HG02884 (cell line): ENCODE measurements around the gene TAS2R38.
"Not testable (repeated sequence)": the region's sequence is repeated elsewhere in the genome, so short reads cannot be mapped to it uniquely, and the experiment has no call there.

Source experiments
- ATAC-seq: cut with Tn5 transposase; IDR thresholded peaks from one replicate; pipeline ENCODE4 v1.9.1; 2021; ENCODE audit warnings: mild to moderate bottlenecking, moderate library complexity; ENCODE audit not compliant: unreplicated experiment

The TAS2R38 gene

DNA sequence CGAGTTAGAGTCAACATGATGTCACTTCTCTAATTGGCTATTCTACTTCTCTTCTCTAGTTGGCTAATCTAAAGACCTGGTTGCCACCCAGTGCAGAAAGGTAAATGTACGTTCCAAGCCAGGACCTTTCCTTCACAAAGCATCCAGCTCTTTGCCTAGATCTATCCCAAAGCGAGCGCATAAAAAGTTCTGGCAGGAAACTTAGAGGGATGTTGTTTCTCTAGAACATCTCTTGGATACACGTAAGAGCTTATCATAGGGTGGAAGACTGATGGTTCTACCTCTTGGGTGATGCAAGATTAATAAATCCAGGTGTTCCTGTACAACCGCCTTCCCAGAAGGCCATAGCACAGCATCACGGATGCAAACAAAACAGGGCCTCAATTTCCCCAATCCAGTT lies at the start of gene TAS2R38:
Gene TAS2R38 (minus strand): TSS at position 101 of the 400 bp plus-strand sequence. CDS start 84 bp downstream, at position 17.
- no peak for ATAC-seq

DNA sequence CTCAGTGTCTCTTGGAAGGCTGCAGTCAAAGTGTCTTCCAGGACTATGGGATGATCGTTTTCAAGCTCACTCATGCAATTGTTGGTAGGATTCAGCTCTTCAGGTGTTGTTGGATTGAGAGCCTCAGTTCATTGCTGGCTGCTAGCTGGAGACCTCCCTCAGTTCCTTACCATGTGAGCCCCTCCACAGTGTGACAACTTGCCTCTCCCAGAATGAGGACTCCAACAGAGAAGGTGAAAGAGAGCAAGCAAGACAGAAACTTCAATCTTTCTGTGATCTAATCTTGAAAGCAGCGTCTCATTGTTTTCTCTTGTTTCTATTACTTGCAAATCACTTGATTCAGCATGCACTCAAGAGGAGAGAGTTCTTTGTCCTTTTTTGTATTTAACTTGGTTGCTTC lies 44.6 kb upstream of the TAS2R38 start:
- no peak for ATAC-seq

DNA sequence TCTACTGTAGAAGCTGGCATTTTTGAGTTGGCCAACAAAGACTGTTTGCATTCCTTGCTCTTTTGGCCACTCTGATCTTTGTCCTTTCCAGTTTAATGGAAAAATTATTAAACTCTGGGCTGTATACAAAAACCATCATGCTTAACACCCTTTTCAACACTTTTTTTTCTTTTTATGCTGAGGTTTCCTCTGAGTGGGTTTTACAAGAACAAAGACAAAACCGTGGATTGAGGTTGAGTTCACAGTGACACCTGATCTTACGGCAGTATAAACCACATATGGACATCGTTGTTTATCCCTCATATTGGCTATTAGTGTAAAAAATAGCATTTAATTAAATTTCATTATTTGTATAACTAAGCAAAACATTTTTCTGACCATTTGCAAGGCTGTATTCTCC lies 43.9 kb upstream of the TAS2R38 start:
- no peak for ATAC-seq

DNA sequence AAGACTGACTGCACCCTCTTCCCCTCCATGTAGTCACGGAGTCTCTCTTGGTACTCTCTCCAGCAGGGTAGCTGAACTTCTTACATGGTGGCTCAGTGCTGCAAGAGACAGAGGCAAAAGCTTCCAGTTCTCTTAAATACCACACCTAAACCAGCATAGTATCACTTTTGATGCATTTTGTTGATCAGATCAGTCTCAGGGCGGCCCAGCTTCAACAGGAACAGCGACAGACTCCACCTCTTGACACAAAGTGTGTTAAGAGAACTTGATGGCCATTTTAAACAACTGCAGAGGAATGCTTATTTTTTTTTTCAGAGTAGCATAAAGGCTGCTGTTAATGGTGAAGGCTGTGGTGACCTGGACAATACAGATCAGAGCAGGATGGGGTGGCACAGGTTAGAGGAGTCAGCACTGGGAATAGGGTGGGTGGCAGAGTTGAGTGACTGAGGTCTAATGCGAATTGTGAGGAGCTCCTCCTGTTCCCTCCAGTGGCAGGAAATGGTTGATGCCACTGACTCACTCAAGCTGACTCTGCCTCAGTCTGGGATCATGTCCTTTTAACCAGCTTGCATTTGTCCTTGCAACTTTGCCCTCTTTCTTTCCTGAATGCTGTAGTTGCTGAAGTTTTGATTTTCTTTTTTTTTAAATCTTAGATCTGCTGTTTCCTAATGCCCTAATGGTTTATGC lies 39.4 kb upstream of the TAS2R38 start:
- no peak for ATAC-seq

DNA sequence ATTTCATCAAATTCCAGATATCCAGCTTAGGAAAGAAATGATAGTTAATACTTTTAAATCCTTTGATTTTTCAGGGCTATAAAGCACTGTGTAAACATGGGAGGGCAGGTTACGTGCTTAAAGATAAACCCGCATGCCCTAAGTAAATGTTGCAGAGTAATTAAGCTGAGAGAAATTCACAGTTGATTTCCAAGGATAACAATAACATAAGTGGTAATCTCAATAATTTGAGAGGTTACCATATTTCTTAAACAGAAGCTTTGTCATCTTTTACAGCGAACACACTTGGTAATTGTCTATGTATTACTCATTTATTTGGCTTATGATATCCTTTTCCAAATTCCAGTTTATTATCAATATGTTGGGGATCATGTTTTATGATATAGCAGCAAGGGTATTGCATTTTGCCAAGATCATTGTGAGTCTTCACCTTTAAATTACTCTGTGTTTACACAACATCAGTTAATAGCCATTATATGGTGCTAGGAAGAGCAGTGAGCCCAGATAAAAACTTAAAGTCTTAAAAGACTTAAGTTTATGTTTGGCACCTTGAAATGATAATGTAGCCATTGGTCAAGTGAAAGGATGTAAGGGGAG lies 37.5 kb upstream of the TAS2R38 start:
- no peak for ATAC-seq

DNA sequence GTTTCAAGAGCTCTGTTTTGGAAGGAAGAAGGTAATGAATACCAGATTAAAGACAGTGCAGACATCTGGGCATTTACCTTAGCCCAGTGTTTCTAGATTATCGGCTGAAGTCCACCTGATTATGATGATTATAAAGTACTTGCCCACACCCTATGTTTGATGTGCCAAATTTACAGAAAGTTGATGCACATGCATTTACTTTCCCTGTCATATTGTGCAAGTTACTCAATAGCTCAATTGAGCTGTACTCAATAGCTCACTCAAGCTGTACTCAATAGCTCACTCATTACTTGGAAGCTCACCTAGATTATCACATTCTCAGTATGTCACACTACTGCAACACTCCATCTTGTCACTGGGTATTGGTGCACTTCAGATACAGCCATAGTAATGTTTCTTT lies 35.6 kb upstream of the TAS2R38 start:
- ATAC-seq, result no peak

- ATAC-seq, result no peak
Observed at GRCh38 chr7:142006577-142006976, 33.0 kb upstream of the TAS2R38 start.

- no peak for ATAC-seq
Observed at GRCh38 chr7:142002179-142002578, 28.6 kb upstream of the TAS2R38 start.

DNA sequence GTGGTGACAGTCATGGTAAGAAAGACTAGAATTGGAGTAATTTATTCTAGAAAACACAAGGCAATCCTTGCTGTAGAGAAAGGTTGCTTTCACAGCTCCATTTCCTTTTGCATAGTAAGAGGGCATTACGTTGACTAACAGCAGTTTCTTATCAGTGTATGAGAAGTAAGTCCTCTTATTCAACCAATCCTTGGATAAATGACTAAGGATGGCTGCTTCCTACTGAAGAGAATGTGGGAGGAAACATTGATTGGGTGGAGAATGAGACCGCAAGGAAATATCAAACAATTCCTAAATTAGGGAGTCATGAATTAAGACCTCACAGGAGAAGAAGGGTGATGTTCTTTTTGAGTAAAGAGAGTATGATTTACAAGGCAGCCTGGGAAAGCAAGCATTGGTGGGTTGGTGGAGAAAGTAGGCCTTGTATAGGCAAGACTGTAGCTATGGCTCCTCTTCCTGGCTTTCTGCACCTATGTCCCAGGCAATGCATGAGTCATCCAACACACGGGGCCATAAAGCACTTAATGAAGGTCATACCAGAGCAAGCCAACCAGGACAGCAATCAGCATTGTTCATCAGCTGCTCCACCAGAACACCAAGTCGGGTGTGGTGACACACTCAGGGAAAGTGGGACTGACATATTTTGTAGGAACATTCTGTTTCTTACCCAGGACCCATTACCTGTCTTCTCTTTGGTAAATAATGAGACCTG lies 27.7 kb upstream of the TAS2R38 start:
- ATAC-seq, result no peak

- ATAC-seq, result no peak
Observed at GRCh38 chr7:142000244-142000643, 26.7 kb upstream of the TAS2R38 start.

- ATAC-seq, result no peak
Observed at GRCh38 chr7:141999058-141999623, 25.6 kb upstream of the TAS2R38 start.

DNA sequence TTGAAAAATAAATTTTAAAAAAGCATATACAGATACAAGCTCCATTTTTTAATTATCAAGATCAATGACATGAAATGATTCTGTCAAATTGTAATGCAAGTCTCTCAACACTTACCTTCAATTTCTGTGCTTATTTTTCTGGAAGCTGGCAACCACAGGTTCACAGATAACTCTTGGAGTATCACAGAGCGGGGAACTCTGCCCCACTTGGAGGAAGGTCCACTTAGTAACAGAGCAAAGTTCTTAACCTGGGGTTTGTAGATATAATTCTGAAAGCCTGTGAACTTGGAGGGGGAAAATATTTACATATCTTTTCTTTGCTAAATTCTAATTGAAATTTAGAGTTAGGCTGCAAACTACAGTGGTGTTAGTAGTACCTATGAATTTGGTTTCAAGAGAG lies 19.8 kb upstream of the TAS2R38 start:
- no peak for ATAC-seq

- no peak for ATAC-seq
Observed at GRCh38 chr7:141992688-141993087, 19.1 kb upstream of the TAS2R38 start.

GRCh38 chr7:141992156-141992555 lies 18.6 kb upstream of the TAS2R38 start:
- ATAC-seq, result no peak

GRCh38 chr7:141991140-141991539 lies 17.6 kb upstream of the TAS2R38 start:
- ATAC-seq, result no peak

- ATAC-seq, result no peak
Observed at GRCh38 chr7:141990011-141990725, 16.6 kb upstream of the TAS2R38 start.

DNA sequence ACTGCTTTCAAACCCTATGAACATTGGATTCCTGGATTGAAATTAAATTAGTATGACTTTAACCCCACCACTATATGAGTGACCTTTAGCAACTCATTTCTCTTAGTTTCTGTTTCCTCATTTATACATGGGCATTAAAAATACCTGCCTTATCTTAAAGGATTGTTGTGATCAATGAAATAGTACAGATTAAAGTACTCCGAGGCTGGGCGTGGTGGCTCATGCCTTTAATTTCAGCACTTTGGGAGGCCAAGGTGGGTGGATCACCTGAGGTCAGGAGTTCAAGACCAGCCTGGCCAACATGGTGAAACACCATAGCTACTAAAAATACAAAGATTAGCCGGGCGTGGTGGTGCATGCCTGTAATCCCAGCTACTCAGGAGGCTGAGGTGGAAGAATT lies 14.2 kb upstream of the TAS2R38 start:
- ATAC-seq, result not testable (repeated sequence)

DNA sequence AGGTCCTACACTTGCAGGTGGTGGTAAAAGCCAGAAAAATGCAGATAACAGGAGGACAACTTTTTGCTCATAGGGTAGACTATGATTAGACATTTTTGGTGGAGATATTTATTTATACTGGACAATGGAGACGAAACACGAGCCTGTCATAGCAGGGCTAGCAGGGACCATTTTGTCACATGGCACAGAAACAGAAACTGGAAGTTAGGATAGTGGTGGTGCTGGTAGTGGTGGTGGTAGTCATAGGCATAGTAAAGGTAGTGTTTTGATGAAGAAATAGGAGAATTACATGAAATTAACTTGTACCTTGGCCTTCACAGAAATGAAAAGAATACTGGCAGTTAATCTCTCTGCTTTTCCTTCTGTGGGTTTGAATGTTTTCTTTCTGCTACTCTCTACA lies 13.3 kb upstream of the TAS2R38 start:
- no peak for ATAC-seq

- ATAC-seq, result not testable (repeated sequence)
Observed at GRCh38 chr7:141985926-141986325, 12.4 kb upstream of the TAS2R38 start.

DNA sequence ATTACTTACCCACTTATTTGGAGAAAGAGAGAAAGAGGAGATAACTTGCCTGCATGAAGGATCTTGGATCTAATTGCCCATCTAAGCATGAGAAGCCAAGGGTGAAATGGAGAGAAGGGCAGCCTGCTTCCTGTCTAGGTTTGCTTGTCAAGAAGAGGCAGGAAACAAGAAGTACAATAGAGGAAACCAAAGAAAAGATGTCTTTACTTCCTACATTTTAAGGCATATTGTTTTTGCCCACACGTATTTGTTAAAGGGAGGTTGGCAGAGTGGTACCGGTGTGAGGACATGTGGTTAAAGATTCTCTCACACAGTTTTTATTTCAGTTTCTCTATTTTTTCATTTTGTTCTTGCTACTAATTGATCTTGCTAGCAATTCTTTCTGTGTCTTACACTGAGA lies 6.0 kb upstream of the TAS2R38 start:
- ATAC-seq, result no peak

GRCh38 chr7:141978351-141978750 lies 4.8 kb upstream of the TAS2R38 start:
- no peak for ATAC-seq
